Stimulated activated CD8-positive, alpha-beta memory T cell treated with anti-CD3 and anti-CD28 coated beads, Interleukin-15, amount 100 ng/mL, for 4 hours (primary cell): ENCODE data around the gene PPP1R14D.
"Not testable (repeated sequence)": the region's sequence is repeated elsewhere in the genome, so short reads cannot be mapped to it uniquely, and the experiment has no call there.

ENCODE experiments used
- DNase-seq, 2 donors: peaks; one replicate each; pipeline ENCODE4 v3.0.0-alpha.2; 2020; ENCODE audit warnings: low read depth in 2 of 2

PPP1R14D gene

GRCh38 chr15:40828447-40829036 lies at the start of gene PPP1R14D:
Gene PPP1R14D (minus strand): TSS chr15:40828708. CDS start chr15:40828641, 67 bp downstream.
- DNase-seq, result no peak

GRCh38 chr15:40877694-40878093 lies 49.2 kb upstream of the PPP1R14D start:
- no peak for DNase-seq

- no peak for DNase-seq
Measured at GRCh38 chr15:40875991-40876730, 47.7 kb upstream of the PPP1R14D start.

- DNase-seq, result peak in 1 of 2 donors; percentile 22
Measured at GRCh38 chr15:40873694-40874561, 45.4 kb upstream of the PPP1R14D start, which contains the start of gene RHOV. Gene RHOV (minus strand): TSS chr15:40874234. CDS start chr15:40874139, 95 bp downstream.

- no peak for DNase-seq
Measured at GRCh38 chr15:40872791-40873693, 44.5 kb upstream of the PPP1R14D start.

- no peak for DNase-seq
Measured at GRCh38 chr15:40871749-40872617, 43.5 kb upstream of the PPP1R14D start.

GRCh38 chr15:40870716-40871115 lies 42.2 kb upstream of the PPP1R14D start:
- no peak for DNase-seq

- no peak for DNase-seq
Measured at GRCh38 chr15:40869686-40870085, 41.2 kb upstream of the PPP1R14D start.

GRCh38 chr15:40867199-40867598 lies 38.7 kb upstream of the PPP1R14D start:
- DNase-seq, result no peak

GRCh38 chr15:40863660-40864270 lies 35.3 kb upstream of the PPP1R14D start:
- no peak for DNase-seq

GRCh38 chr15:40861147-40861546 lies 32.6 kb upstream of the PPP1R14D start:
- not testable (repeated sequence) for DNase-seq

- DNase-seq, result peak; percentile 53 to 59
Measured at GRCh38 chr15:40859206-40859851, 30.8 kb upstream of the PPP1R14D start.

GRCh38 chr15:40858706-40859105 lies 30.2 kb upstream of the PPP1R14D start:
- no peak for DNase-seq

- peak; percentile 50 to 51 for DNase-seq
Measured at GRCh38 chr15:40857601-40858341, 29.3 kb upstream of the PPP1R14D start.

GRCh38 chr15:40856746-40857145 lies 28.2 kb upstream of the PPP1R14D start:
- DNase-seq, result no peak

- no peak for DNase-seq
Measured at GRCh38 chr15:40855706-40856234, 27.3 kb upstream of the PPP1R14D start.

- no peak for DNase-seq
Measured at GRCh38 chr15:40854161-40854560, 25.7 kb upstream of the PPP1R14D start.

GRCh38 chr15:40853241-40853890 lies 24.9 kb upstream of the PPP1R14D start:
- DNase-seq, result no peak
